NOMO-1 (cell line): ENCODE data around the gene ZFHX3.

ENCODE experiments used
- DNase-seq, 2 experiments: peaks; one replicate each; lab custom pipeline; 2025; ENCODE audit not compliant: unreplicated experiment in 2 of 2; lab: John Stamatoyannopoulos, UW

ZFHX3 gene

GRCh38 chr16:72936408-72936807, 111.5 kb downstream of the ZFHX3 start:
- DNase-seq, result no peak

- DNase-seq, result no peak
Measured at GRCh38 chr16:72935896-72936295, 112.0 kb downstream of the ZFHX3 start.

- peak; percentile 55 to 75 for DNase-seq
Measured at GRCh38 chr16:72934636-72935403, 113.1 kb downstream of the ZFHX3 start.

GRCh38 chr16:72932677-72933335, 115.1 kb downstream of the ZFHX3 start:
- no peak for DNase-seq

GRCh38 chr16:72932050-72932449, 115.9 kb downstream of the ZFHX3 start:
- peak in 1 of 2 experiments; percentile 1 for DNase-seq

GRCh38 chr16:72930396-72930795, 117.5 kb downstream of the ZFHX3 start:
- DNase-seq, result no peak

- no peak for DNase-seq
Measured at GRCh38 chr16:72928090-72928981, 119.6 kb downstream of the ZFHX3 start.

- peak; percentile 93 to 94 for DNase-seq
Measured at GRCh38 chr16:72927199-72928089, 120.5 kb downstream of the ZFHX3 start.

GRCh38 chr16:72926177-72927070, 121.5 kb downstream of the ZFHX3 start:
- DNase-seq, result no peak

- no peak for DNase-seq
Measured at GRCh38 chr16:72925631-72925979, 122.3 kb downstream of the ZFHX3 start.

GRCh38 chr16:72924927-72925630, 122.8 kb downstream of the ZFHX3 start:
- DNase-seq, result no peak

- DNase-seq, result peak; percentile 5 to 24
Measured at GRCh38 chr16:72924537-72924926, 123.4 kb downstream of the ZFHX3 start.

GRCh38 chr16:72923757-72924156, 124.2 kb downstream of the ZFHX3 start:
- DNase-seq, result no peak

- DNase-seq, result no peak
Measured at GRCh38 chr16:72922714-72923113, 125.2 kb downstream of the ZFHX3 start.

- no peak for DNase-seq
Measured at GRCh38 chr16:72921620-72922019, 126.3 kb downstream of the ZFHX3 start.

- DNase-seq, result no peak
Measured at GRCh38 chr16:72921106-72921505, 126.8 kb downstream of the ZFHX3 start.

- no peak for DNase-seq
Measured at GRCh38 chr16:72917051-72917450, 130.9 kb downstream of the ZFHX3 start.

- DNase-seq, result no peak
Measured at GRCh38 chr16:72915331-72915730, 132.6 kb downstream of the ZFHX3 start.

GRCh38 chr16:72913551-72913950, 134.4 kb downstream of the ZFHX3 start:
- no peak for DNase-seq
